ENCODE measurements around the gene BBS9. TPM values are rescaled to one million over a fixed set of nuclear protein-coding genes. Genes with fewer than 3 reads are reported as not detected.

BBS9 gene
- total RNA-seq, 1 donor from 2014 or later: 33.0 TPM

DNA sequence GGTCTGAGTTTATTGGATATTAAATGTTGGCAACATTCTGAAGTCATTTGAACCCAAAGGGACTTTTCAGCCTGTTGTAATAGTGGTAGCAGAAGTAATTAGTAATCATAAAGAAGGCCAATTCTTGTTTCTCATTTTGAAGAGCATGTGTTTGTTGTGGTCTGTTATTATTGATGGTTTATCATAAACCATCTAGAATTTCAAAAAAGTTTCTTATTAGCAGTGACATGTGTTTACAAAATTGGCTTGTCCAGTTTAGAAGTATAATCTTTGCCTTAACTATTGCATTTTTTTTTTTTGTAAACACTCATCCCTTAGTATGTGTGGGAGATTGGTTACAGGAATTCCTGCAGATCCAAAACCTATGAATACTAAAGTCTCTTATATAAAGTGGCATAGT is 177.8 kb downstream of the BBS9 start:
- no peak overlapping the region for H3K27ac Mint-ChIP-seq (ENCODE audit: unreplicated experiment)

DNA sequence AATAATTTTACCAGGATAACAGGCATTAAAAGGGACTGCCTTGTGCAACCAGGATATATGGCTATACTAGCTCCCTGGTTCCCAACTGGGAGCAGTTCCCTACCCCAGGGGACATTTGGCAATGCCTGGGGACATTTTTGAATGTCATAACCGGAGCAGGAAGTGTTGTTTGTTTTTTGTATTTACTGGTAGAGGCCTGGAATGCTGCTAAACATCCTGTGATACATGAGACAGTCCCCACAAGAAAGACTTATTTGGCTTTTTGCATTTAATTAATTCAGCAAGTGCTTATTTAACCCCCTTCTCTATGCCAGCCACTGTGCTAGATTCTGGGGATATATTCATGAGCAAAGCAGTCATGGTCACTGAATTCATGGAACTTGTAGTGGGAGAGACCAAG is 181.2 kb downstream of the BBS9 start:
- DNase-seq (ENCODE audit: low spot score): no peak
- Mint-ChIP-seq H3K4me3 (ENCODE audit: unreplicated experiment) (no peak overlapping the region), H3K27me3 (ENCODE audit: unreplicated experiment) (peaks cover 8% of the 10 kb centered on the region), H3K9me3 (ENCODE audit: unreplicated experiment) (no peaks in the 10 kb centered on the region), H3K36me3 (ENCODE audit: low read depth, unreplicated experiment) (peaks cover under 1% of the 10 kb centered on the region), H3K4me1 (ENCODE audit: unreplicated experiment) (no peaks in the 10 kb centered on the region), H3K27ac (ENCODE audit: unreplicated experiment) (no peak overlapping the region)
- TF ChIP-seq, protein P1, sequence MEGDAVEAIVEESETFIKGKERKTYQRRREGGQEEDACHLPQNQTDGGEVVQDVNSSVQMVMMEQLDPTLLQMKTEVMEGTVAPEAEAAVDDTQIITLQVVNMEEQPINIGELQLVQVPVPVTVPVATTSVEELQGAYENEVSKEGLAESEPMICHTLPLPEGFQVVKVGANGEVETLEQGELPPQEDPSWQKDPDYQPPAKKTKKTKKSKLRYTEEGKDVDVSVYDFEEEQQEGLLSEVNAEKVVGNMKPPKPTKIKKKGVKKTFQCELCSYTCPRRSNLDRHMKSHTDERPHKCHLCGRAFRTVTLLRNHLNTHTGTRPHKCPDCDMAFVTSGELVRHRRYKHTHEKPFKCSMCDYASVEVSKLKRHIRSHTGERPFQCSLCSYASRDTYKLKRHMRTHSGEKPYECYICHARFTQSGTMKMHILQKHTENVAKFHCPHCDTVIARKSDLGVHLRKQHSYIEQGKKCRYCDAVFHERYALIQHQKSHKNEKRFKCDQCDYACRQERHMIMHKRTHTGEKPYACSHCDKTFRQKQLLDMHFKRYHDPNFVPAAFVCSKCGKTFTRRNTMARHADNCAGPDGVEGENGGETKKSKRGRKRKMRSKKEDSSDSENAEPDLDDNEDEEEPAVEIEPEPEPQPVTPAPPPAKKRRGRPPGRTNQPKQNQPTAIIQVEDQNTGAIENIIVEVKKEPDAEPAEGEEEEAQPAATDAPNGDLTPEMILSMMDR (IDR thresholded peaks at IDR 0.05; ENCODE audit: unreplicated experiment): no peak

More for the DNA sequence above, 177.8 kb downstream of the BBS9 start:
- TF ChIP-seq, protein P1 (IDR thresholded peaks at IDR 0.05; ENCODE audit: unreplicated experiment): no peak
- DNase-seq (ENCODE audit: low spot score): no peak
- no peaks in the 10 kb centered on the region for H3K9me3 Mint-ChIP-seq (ENCODE audit: unreplicated experiment)
- peaks cover 12% of the 10 kb centered on the region for H3K36me3 Mint-ChIP-seq (ENCODE audit: low read depth, unreplicated experiment)
- no peak overlapping the region for H3K4me3 Mint-ChIP-seq (ENCODE audit: unreplicated experiment)
- H3K27me3 Mint-ChIP-seq (ENCODE audit: unreplicated experiment): peaks cover 10% of the 10 kb centered on the region
- no peaks in the 10 kb centered on the region for H3K4me1 Mint-ChIP-seq (ENCODE audit: unreplicated experiment)

- DNase-seq (ENCODE audit: low spot score): no peak
- no peaks in the 10 kb centered on the region for H3K4me1 Mint-ChIP-seq (ENCODE audit: unreplicated experiment)
- no peaks in the 10 kb centered on the region for H3K36me3 Mint-ChIP-seq (ENCODE audit: low read depth, unreplicated experiment)
- no peak overlapping the region for H3K27ac Mint-ChIP-seq (ENCODE audit: unreplicated experiment)
- TF ChIP-seq, protein P1 (IDR thresholded peaks at IDR 0.05; ENCODE audit: unreplicated experiment): no peak
- no peaks in the 10 kb centered on the region for H3K9me3 Mint-ChIP-seq (ENCODE audit: unreplicated experiment)
- H3K27me3 Mint-ChIP-seq (ENCODE audit: unreplicated experiment): no peaks in the 10 kb centered on the region
- no peak overlapping the region for H3K4me3 Mint-ChIP-seq (ENCODE audit: unreplicated experiment)
These were observed 196.6 kb downstream of the BBS9 start for GRCh38 chr7:33325754-33326484.

DNA sequence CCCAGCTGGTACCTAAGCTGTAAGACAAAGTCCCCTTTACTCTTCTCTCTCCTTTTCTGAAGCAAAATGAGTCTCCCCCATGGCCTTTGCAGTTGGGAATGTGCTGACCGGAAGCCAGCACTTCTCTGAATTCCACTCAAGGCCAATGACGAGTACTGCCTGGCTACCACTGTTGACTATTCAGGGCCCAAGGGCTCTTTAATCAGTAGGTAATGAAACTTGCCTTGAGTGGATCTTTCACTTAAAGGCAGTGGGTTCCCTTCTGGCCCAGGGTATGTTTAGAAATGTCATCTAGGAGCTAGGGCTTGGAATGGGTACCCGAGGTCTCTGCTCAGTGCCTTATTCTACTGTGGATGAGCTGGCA is 197.1 kb downstream of the BBS9 start:
- H3K9me3 Mint-ChIP-seq (ENCODE audit: unreplicated experiment): no peaks in the 10 kb centered on the region
- no peak overlapping the region for H3K27ac Mint-ChIP-seq (ENCODE audit: unreplicated experiment)
- no peaks in the 10 kb centered on the region for H3K4me1 Mint-ChIP-seq (ENCODE audit: unreplicated experiment)
- no peak overlapping the region for H3K4me3 Mint-ChIP-seq (ENCODE audit: unreplicated experiment)
- no peaks in the 10 kb centered on the region for H3K36me3 Mint-ChIP-seq (ENCODE audit: low read depth, unreplicated experiment)
- no peak for DNase-seq (ENCODE audit: low spot score)
- no peaks in the 10 kb centered on the region for H3K27me3 Mint-ChIP-seq (ENCODE audit: unreplicated experiment)
- TF ChIP-seq, protein P1 (IDR thresholded peaks at IDR 0.05; ENCODE audit: unreplicated experiment): no peak

DNA sequence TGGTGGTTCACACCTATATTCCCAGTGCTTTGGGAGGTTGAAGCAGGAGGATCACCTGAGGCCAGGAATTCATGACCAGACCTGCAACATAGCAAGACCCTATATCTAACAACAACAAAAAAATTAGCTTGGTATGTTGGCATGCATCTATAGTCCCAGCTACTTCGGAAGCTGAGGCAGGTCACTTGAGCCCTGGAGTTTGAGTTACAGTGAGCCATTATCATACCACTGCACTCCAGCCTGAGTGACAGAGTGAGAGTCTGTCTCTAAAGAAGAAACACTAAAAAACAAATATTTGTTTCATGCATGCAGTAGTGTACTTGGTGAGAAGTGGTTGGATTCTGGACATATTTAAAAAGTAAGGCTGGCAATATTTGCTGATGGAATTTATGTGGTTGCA is 198.1 kb downstream of the BBS9 start:
- TF ChIP-seq, protein P1 (IDR thresholded peaks at IDR 0.05; ENCODE audit: unreplicated experiment): no peak
- H3K9me3 Mint-ChIP-seq (ENCODE audit: unreplicated experiment): no peaks in the 10 kb centered on the region
- no peak overlapping the region for H3K27ac Mint-ChIP-seq (ENCODE audit: unreplicated experiment)
- no peak overlapping the region for H3K4me3 Mint-ChIP-seq (ENCODE audit: unreplicated experiment)
- H3K27me3 Mint-ChIP-seq (ENCODE audit: unreplicated experiment): no peaks in the 10 kb centered on the region
- no peaks in the 10 kb centered on the region for H3K36me3 Mint-ChIP-seq (ENCODE audit: low read depth, unreplicated experiment)
- no peaks in the 10 kb centered on the region for H3K4me1 Mint-ChIP-seq (ENCODE audit: unreplicated experiment)
- DNase-seq (ENCODE audit: low spot score): no peak

Measured in endothelial cell (in vitro differentiated cells).